K562 (cell line): ENCODE measurements around the gene ZW10. TPM values are rescaled to one million over a fixed set of nuclear protein-coding genes. Genes with fewer than 3 reads are reported as not detected.

Experiments used
- CEBPB ChIP-seq: fragments of 450-650 bp; IDR thresholded peaks from 2 replicates; pipeline ENCODE4 v1.6.1; 2016; ENCODE audit warnings: missing genetic modification characterization, missing compliant biosample characterization
- EGR1 ChIP-seq: fragments of 450-650 bp; conservative IDR thresholded peaks from 2 replicates; pipeline ENCODE4 v1.6.1; 2017; ENCODE audit warnings: mild to moderate bottlenecking
- ETS1 ChIP-seq: conservative IDR thresholded peaks from 2 replicates; pipeline ENCODE4 v1.6.1; 2011; ENCODE audit warnings: low read depth, mild to moderate bottlenecking, low read length; ENCODE audit not compliant: control insufficient read depth
- HDAC8 ChIP-seq: fragments of 450-650 bp; IDR thresholded peaks from 2 replicates; pipeline ENCODE4 v1.6.1; 2016; ENCODE audit warnings: mild to moderate bottlenecking, missing genetic modification characterization, moderate library complexity, missing compliant biosample characterization
- KLF6 ChIP-seq: fragments of 250-450 bp; sonication (Bioruptor Pico); IDR thresholded peaks from 2 replicates; pipeline ENCODE4 v1.4.0; 2020; ENCODE audit warnings: mild to moderate bottlenecking, moderate library complexity, borderline replicate concordance
- RBM22 ChIP-seq: fragments of 200-400 bp; formaldehyde crosslinking; IDR thresholded peaks from 2 replicates; pipeline ENCODE4 v1.6.1; 2018; ENCODE audit warnings: low read length, low read depth; ENCODE audit not compliant: poor library complexity, severe bottlenecking
- SRSF7 ChIP-seq: fragments of 200-400 bp; formaldehyde crosslinking; optimal IDR thresholded peaks from 2 replicates; pipeline ENCODE3; 2017; ENCODE audit warnings: mild to moderate bottlenecking, low read depth, low read length
- ZFPM2 ChIP-seq: fragments of 250-450 bp; sonication (Bioruptor Pico); IDR thresholded peaks from 2 replicates; pipeline ENCODE4 v1.5.1; 2022; ENCODE audit warnings: mild to moderate bottlenecking
- ZNF445 ChIP-seq: fragments of 250-450 bp; sonication (Bioruptor Pico); IDR thresholded peaks from 2 replicates; pipeline ENCODE4 v1.4.0; 2020; ENCODE audit warnings: low read depth, mild to moderate bottlenecking, moderate library complexity
- ZNF583 ChIP-seq: fragments of 250-450 bp; sonication (Bioruptor Pico); IDR thresholded peaks from 2 replicates; pipeline ENCODE4 v1.4.0; 2020
- polyA plus RNA-seq, 8 experiments: library from polyadenylated mRNA; depleted of rRNA in 4 of 8; stranded (reverse) in 5 of 8; unstranded in 3 of 8; fragments of >200 nt; fragmentation: Nextera tagmentation in 2 of 8; fragmentation: Illumina TruSeq in 1 of 8; extraction: Ambion mirVana in 2 of 8; extraction: Trizol in 1 of 8; gene quantifications; 2 replicates each; pipeline versions ENCODE4 v1.2.1 to v1.2.3, GENCODE V29; 2011 to 2014; ENCODE audit warnings: inconsistent platforms in 1 of 8, missing spikeins in 1 of 8
- total RNA-seq, 7 experiments: library from RNA; depleted of rRNA in 6 of 7; stranded (reverse); fragments of >200 nt in 6 of 7; fragmentation: Illumina TruSeq in 2 of 7; extraction: Trizol in 2 of 7; gene quantifications; 2 replicates each; pipeline versions ENCODE4 v1.2.1 to v1.2.3, GENCODE V29; 2011 to 2021; ENCODE audit warnings: low replicate concordance in 1 of 7
- TF ChIP-seq, protein P1 (sequence below): sonication (generic); formaldehyde crosslinking; IDR thresholded peaks from 2 replicates; pipeline ENCODE4 v1.8.1; 2022; ENCODE audit warnings: missing genetic modification reagents
- TF ChIP-seq, protein P2 (sequence below), 3 experiments: fragments of 200-800 bp in 1 of 3; fragments of 250-450 bp in 1 of 3; fragments of 450-650 bp in 1 of 3; sonication (Bioruptor Pico) in 1 of 3; sonication (Bioruptor generic) in 1 of 3; formaldehyde crosslinking in 1 of 3; IDR thresholded peaks; 2 replicates each; pipeline versions ENCODE4 v1.6.1 to v1.8.0; 2016 to 2022; ENCODE audit warnings: mild to moderate bottlenecking in 2 of 3, missing genetic modification characterization in 2 of 3, missing compliant biosample characterization in 1 of 3, moderate library complexity in 1 of 3
- TF ChIP-seq, protein P3 (sequence below): fragments of 250-450 bp; sonication (Bioruptor Pico); IDR thresholded peaks from 2 replicates; pipeline ENCODE4 v1.5.0; 2021
- TF ChIP-seq, protein P4 (sequence below): IDR thresholded peaks from 2 replicates; pipeline ENCODE4 v1.6.1; 2011; ENCODE audit warnings: borderline replicate concordance, low read depth, mild to moderate bottlenecking, moderate library complexity, low read length; ENCODE audit not compliant: insufficient read depth, poor library complexity, severe bottlenecking

ZW10 gene
- total and polyA plus RNA-seq, 9 of the 15 experiments (the other 6 are each of a cell fraction or from before 2014, with no cell fraction given) = 9.4 to 37.7 (median 25.0) TPM

GRCh38 chr11:113689768-113690618, 83.5 kb downstream of the ZW10 start (continued):
- no peak for TF ChIP-seq ETS1
- no peak for TF ChIP-seq ZNF445 (CRISPR knock-in tag)
- TF ChIP-seq HDAC8 (tag) = 0 out of 2 replicates have a peak, but pooled peaks have one; percentile 44
- 0 out of 2 replicates have a peak, but pooled peaks have one; percentile 12 for TF ChIP-seq EGR1
- TF ChIP-seq ZNF583 (CRISPR knock-in tag) = peak; percentile 20; the same call in 1 of the 2 replicates
- no peak for TF ChIP-seq ZFPM2 (CRISPR knock-in tag)
- TF ChIP-seq, protein P1, sequence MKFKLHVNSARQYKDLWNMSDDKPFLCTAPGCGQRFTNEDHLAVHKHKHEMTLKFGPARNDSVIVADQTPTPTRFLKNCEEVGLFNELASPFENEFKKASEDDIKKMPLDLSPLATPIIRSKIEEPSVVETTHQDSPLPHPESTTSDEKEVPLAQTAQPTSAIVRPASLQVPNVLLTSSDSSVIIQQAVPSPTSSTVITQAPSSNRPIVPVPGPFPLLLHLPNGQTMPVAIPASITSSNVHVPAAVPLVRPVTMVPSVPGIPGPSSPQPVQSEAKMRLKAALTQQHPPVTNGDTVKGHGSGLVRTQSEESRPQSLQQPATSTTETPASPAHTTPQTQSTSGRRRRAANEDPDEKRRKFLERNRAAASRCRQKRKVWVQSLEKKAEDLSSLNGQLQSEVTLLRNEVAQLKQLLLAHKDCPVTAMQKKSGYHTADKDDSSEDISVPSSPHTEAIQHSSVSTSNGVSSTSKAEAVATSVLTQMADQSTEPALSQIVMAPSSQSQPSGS (CRISPR knock-in tag) = no peak
- no peak for TF ChIP-seq RBM22
- TF ChIP-seq, protein P2, sequence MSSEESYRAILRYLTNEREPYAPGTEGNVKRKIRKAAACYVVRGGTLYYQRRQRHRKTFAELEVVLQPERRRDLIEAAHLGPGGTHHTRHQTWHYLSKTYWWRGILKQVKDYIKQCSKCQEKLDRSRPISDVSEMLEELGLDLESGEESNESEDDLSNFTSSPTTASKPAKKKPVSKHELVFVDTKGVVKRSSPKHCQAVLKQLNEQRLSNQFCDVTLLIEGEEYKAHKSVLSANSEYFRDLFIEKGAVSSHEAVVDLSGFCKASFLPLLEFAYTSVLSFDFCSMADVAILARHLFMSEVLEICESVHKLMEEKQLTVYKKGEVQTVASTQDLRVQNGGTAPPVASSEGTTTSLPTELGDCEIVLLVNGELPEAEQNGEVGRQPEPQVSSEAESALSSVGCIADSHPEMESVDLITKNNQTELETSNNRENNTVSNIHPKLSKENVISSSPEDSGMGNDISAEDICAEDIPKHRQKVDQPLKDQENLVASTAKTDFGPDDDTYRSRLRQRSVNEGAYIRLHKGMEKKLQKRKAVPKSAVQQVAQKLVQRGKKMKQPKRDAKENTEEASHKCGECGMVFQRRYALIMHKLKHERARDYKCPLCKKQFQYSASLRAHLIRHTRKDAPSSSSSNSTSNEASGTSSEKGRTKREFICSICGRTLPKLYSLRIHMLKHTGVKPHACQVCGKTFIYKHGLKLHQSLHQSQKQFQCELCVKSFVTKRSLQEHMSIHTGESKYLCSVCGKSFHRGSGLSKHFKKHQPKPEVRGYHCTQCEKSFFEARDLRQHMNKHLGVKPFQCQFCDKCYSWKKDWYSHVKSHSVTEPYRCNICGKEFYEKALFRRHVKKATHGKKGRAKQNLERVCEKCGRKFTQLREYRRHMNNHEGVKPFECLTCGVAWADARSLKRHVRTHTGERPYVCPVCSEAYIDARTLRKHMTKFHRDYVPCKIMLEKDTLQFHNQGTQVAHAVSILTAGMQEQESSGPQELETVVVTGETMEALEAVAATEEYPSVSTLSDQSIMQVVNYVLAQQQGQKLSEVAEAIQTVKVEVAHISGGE (CRISPR knock-in tag; IDR thresholded peaks at IDR 0.05) = 0 out of 6 replicates have a peak, but pooled peaks of 1 of the 3 experiments have one; percentile 49
- no peak for TF ChIP-seq SRSF7
- peak; percentile 4; the same call in 1 of the 2 replicates for TF ChIP-seq KLF6 (CRISPR knock-in tag)
- TF ChIP-seq CEBPB (tag) = no peak
- TF ChIP-seq, protein P3, sequence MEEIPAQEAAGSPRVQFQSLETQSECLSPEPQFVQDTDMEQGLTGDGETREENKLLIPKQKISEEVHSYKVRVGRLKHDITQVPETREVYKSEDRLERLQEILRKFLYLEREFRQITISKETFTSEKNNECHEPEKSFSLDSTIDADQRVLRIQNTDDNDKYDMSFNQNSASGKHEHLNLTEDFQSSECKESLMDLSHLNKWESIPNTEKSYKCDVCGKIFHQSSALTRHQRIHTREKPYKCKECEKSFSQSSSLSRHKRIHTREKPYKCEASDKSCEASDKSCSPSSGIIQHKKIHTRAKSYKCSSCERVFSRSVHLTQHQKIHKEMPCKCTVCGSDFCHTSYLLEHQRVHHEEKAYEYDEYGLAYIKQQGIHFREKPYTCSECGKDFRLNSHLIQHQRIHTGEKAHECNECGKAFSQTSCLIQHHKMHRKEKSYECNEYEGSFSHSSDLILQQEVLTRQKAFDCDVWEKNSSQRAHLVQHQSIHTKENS (CRISPR knock-in tag) = no peak
- TF ChIP-seq, protein P4, sequence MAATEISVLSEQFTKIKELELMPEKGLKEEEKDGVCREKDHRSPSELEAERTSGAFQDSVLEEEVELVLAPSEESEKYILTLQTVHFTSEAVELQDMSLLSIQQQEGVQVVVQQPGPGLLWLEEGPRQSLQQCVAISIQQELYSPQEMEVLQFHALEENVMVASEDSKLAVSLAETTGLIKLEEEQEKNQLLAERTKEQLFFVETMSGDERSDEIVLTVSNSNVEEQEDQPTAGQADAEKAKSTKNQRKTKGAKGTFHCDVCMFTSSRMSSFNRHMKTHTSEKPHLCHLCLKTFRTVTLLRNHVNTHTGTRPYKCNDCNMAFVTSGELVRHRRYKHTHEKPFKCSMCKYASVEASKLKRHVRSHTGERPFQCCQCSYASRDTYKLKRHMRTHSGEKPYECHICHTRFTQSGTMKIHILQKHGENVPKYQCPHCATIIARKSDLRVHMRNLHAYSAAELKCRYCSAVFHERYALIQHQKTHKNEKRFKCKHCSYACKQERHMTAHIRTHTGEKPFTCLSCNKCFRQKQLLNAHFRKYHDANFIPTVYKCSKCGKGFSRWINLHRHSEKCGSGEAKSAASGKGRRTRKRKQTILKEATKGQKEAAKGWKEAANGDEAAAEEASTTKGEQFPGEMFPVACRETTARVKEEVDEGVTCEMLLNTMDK = peak; percentile 30
